Testis (tissue), 2 donors: Measurements from ENCODE around the gene CCL4.

Experiments used
- POLR2A ChIP-seq: fragments of 450-650 bp; IDR thresholded peaks from one replicate; pipeline ENCODE4 v1.6.1; 2017; ENCODE audit warnings: antibody characterized with exemption, mild to moderate bottlenecking, moderate library complexity
- TF ChIP-seq, protein P1 (sequence below), 3 experiments: fragments of 450-650 bp in 2 of 3; fragments of 200-600 bp in 1 of 3; sonication (generic) in 1 of 3; IDR thresholded peaks; one replicate each; pipeline ENCODE4 v1.5.1; 2016 to 2019; ENCODE audit warnings: antibody characterized with exemption in 3 of 3, mild to moderate bottlenecking in 2 of 3, moderate library complexity in 1 of 3

DNA sequence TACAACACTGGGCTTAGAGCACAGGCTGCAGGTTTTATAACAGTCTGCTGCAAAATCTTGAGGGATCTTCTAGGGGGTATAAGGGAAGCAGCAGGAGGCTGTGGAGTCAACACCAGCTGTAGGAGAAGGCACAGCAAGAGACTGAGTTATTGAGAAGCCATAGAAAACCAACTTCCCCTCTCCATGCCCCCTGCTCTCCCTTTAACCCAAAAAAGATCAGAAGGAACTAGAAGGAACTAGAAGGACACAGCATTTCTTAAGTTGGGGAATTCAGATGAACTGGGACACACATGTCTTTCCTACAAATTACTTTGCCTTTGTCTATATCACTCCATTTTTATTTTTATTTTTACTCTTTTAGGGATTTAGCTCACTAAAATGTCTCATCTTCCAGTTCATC is 45.7 kb upstream of the CCL4 start:
- TF ChIP-seq, protein P1, sequence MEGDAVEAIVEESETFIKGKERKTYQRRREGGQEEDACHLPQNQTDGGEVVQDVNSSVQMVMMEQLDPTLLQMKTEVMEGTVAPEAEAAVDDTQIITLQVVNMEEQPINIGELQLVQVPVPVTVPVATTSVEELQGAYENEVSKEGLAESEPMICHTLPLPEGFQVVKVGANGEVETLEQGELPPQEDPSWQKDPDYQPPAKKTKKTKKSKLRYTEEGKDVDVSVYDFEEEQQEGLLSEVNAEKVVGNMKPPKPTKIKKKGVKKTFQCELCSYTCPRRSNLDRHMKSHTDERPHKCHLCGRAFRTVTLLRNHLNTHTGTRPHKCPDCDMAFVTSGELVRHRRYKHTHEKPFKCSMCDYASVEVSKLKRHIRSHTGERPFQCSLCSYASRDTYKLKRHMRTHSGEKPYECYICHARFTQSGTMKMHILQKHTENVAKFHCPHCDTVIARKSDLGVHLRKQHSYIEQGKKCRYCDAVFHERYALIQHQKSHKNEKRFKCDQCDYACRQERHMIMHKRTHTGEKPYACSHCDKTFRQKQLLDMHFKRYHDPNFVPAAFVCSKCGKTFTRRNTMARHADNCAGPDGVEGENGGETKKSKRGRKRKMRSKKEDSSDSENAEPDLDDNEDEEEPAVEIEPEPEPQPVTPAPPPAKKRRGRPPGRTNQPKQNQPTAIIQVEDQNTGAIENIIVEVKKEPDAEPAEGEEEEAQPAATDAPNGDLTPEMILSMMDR (IDR thresholded peaks at IDR 0.05): no peak
- no peak for TF ChIP-seq POLR2A
